K562 (cell line): ENCODE results near the gene TSPAN32. TPM values are rescaled to one million over a fixed set of nuclear protein-coding genes. Genes with fewer than 3 reads are reported as not detected.

Experiments used
- ASH1L ChIP-seq: fragments of 450-650 bp; IDR thresholded peaks from 2 replicates; pipeline ENCODE4 v1.6.1; 2018; ENCODE audit warnings: borderline replicate concordance, mild to moderate bottlenecking, low read depth; ENCODE audit not compliant: partially characterized antibody
- CBX5 ChIP-seq: IDR thresholded peaks from 2 replicates; pipeline ENCODE4 v1.6.1; 2014; ENCODE audit warnings: low read depth, borderline replicate concordance
- CCAR2 ChIP-seq: fragments of 200-400 bp; formaldehyde crosslinking; IDR thresholded peaks from 2 replicates; pipeline ENCODE4 v1.6.1; 2017; ENCODE audit warnings: mild to moderate bottlenecking, low read depth, low read length
- CEBPB ChIP-seq: fragments of 450-650 bp; IDR thresholded peaks from 2 replicates; pipeline ENCODE4 v1.6.1; 2016; ENCODE audit warnings: missing genetic modification characterization, missing compliant biosample characterization
- ELF1 ChIP-seq: fragments of 200-800 bp; sonication (Bioruptor generic); IDR thresholded peaks from 2 replicates; pipeline ENCODE4 v1.6.1; 2016; ENCODE audit warnings: missing genetic modification characterization, missing compliant biosample characterization
- EP400 ChIP-seq: fragments of 450-650 bp; IDR thresholded peaks from 2 replicates; pipeline ENCODE4 v1.6.1; 2017; ENCODE audit warnings: antibody characterized with exemption, mild to moderate bottlenecking, moderate library complexity
- ESRRA ChIP-seq: fragments of 450-650 bp; IDR thresholded peaks from 2 replicates; pipeline ENCODE4 v1.6.1; 2014; ENCODE audit warnings: low read depth, mild to moderate bottlenecking, moderate library complexity, borderline replicate concordance
- FOSL1 ChIP-seq: fragments of 200-800 bp; sonication (Bioruptor generic); conservative IDR thresholded peaks from 2 replicates; pipeline ENCODE4 v1.6.1; 2016; ENCODE audit warnings: missing genetic modification characterization, missing compliant biosample characterization
- GATAD2A ChIP-seq: fragments of 450-650 bp; IDR thresholded peaks from 2 replicates; pipeline ENCODE4 v1.6.1; 2017
- KLF1 ChIP-seq: fragments of 450-650 bp; IDR thresholded peaks from 2 replicates; pipeline ENCODE4 v1.6.1; 2016; ENCODE audit warnings: missing genetic modification characterization, missing compliant biosample characterization
- MCM5 ChIP-seq: fragments of 450-650 bp; IDR thresholded peaks from 2 replicates; pipeline ENCODE4 v1.6.1; 2016; ENCODE audit warnings: low read depth
- MEIS2 ChIP-seq: fragments of 450-650 bp; IDR thresholded peaks from 2 replicates; pipeline ENCODE4 v1.6.1; 2014; ENCODE audit warnings: mild to moderate bottlenecking; ENCODE audit not compliant: partially characterized antibody
- PTRF ChIP-seq: fragments of 450-650 bp; IDR thresholded peaks from 2 replicates; pipeline ENCODE4 v1.6.1; 2016; ENCODE audit warnings: mild to moderate bottlenecking, missing genetic modification characterization, missing compliant biosample characterization
- SNAPC5 ChIP-seq: fragments of 250-450 bp; sonication (Bioruptor Pico); IDR thresholded peaks from 2 replicates; pipeline ENCODE4 v1.8.0; 2021; ENCODE audit warnings: moderate library complexity, mild to moderate bottlenecking, inconsistent platforms
- SPI1 ChIP-seq: IDR thresholded peaks from 2 replicates; pipeline ENCODE4 v1.6.1; 2011; ENCODE audit warnings: low read depth, low read length, control low read depth, borderline replicate concordance
- TAF1 ChIP-seq: IDR thresholded peaks from 2 replicates; pipeline ENCODE4 v1.6.1; 2011; ENCODE audit warnings: mild to moderate bottlenecking, low read length, moderate library complexity; ENCODE audit not compliant: insufficient read depth, control insufficient read depth, severe bottlenecking; ENCODE audit errors: extremely low read depth
- TEAD4 ChIP-seq, 2 experiments: sonication (generic) in 1 of 2; formaldehyde crosslinking in 1 of 2; IDR thresholded peaks; 2 replicates each; pipeline versions ENCODE4 v1.6.1 to v1.8.0; 2012 to 2022; ENCODE audit warnings: borderline replicate concordance in 1 of 2, inconsistent platforms in 1 of 2, low read length in 1 of 2, mild to moderate bottlenecking in 1 of 2, missing genetic modification reagents in 1 of 2
- TRIM25 ChIP-seq: fragments of 450-650 bp; IDR thresholded peaks from 2 replicates; pipeline ENCODE4 v1.7.0; 2016; ENCODE audit warnings: borderline replicate concordance
- ZBTB12 ChIP-seq: fragments of 250-450 bp; sonication (Bioruptor Pico); IDR thresholded peaks from 2 replicates; pipeline ENCODE4 v1.4.0; 2020
- ZNF277 ChIP-seq: fragments of 250-450 bp; sonication (Bioruptor Pico); IDR thresholded peaks from 2 replicates; pipeline ENCODE4 v1.8.0; 2022; ENCODE audit warnings: inconsistent platforms, mild to moderate bottlenecking, moderate library complexity, borderline replicate concordance
- ZNF398 ChIP-seq: fragments of 250-450 bp; sonication (Bioruptor Pico); IDR thresholded peaks from 2 replicates; pipeline ENCODE4 v1.8.0; 2021; ENCODE audit warnings: moderate library complexity, mild to moderate bottlenecking, inconsistent platforms
- polyA plus RNA-seq, 8 experiments: library from polyadenylated mRNA; depleted of rRNA in 4 of 8; stranded (reverse) in 5 of 8; unstranded in 3 of 8; fragments of >200 nt; fragmentation: Nextera tagmentation in 2 of 8; fragmentation: Illumina TruSeq in 1 of 8; extraction: Ambion mirVana in 2 of 8; extraction: Trizol in 1 of 8; gene quantifications; 2 replicates each; pipeline versions ENCODE4 v1.2.1 to v1.2.3, GENCODE V29; 2011 to 2014; ENCODE audit warnings: inconsistent platforms in 1 of 8, missing spikeins in 1 of 8
- total RNA-seq, 7 experiments: library from RNA; depleted of rRNA in 6 of 7; stranded (reverse); fragments of >200 nt in 6 of 7; fragmentation: Illumina TruSeq in 2 of 7; extraction: Trizol in 2 of 7; gene quantifications; 2 replicates each; pipeline versions ENCODE4 v1.2.1 to v1.2.3, GENCODE V29; 2011 to 2021; ENCODE audit warnings: low replicate concordance in 1 of 7

The TSPAN32 gene
- total and polyA plus RNA-seq, 9 of the 15 experiments (the other 6 are each of a cell fraction or from before 2014, with no cell fraction given): 0.21 to 7.3 (median 2.6) TPM

- TF ChIP-seq ZNF277 (CRISPR knock-in tag) (no peak), MCM5 (no peak), MEIS2 (peak; percentile 60), TAF1 (no peak), SNAPC5 (no peak), FOSL1 (tag) (no peak), ASH1L (no peak), PTRF (no peak), EP400 (no peak), ESRRA (peak; percentile 78; the same call in 1 of the 2 replicates), CEBPB (tag) (0 out of 2 replicates have a peak, but pooled peaks have one; percentile 19), GATAD2A (0 out of 2 replicates have a peak, but pooled peaks have one; percentile 13), ZNF398 (CRISPR knock-in tag) (no peak), KLF1 (tag) (no peak), TRIM25 (no peak), CCAR2 (no peak), ZBTB12 (no peak), CBX5 (no peak), TEAD4 (IDR thresholded peaks at IDR 0.05; ENCODE audit: low read length) (peak; percentile 47; the same call in 1 of the 2 replicates), TEAD4 (CRISPR knock-in tag; IDR thresholded peaks at IDR 0.05; ENCODE audit: borderline replicate concordance) (no peak), ELF1 (tag) (peak; percentile 64; the same call in 1 of the 2 replicates), SPI1 (0 out of 2 replicates have a peak, but pooled peaks have one; percentile 4)
Measured at GRCh38 chr11:2301631-2302305, at the start of gene TSPAN32, which contains the start of gene C11orf21 (continued).
